GM19025 (cell line): ENCODE results near the gene AGPS.
"Not testable (repeated sequence)": the region's sequence is repeated elsewhere in the genome, so short reads cannot be mapped to it uniquely, and the experiment has no call there.

Experiments
- ATAC-seq: cut with Tn5 transposase; IDR thresholded peaks from one replicate; pipeline ENCODE4 v1.9.1; 2021; ENCODE audit warnings: mild to moderate bottlenecking, low read depth, moderate library complexity; ENCODE audit not compliant: unreplicated experiment

AGPS gene

GRCh38 chr2:177465400-177466138 lies 73.0 kb downstream of the AGPS start:
- no peak for ATAC-seq

- ATAC-seq, result no peak
Measured at GRCh38 chr2:177466337-177467195, 74.0 kb downstream of the AGPS start.

GRCh38 chr2:177467646-177468045 lies 75.1 kb downstream of the AGPS start:
- ATAC-seq, result no peak

DNA sequence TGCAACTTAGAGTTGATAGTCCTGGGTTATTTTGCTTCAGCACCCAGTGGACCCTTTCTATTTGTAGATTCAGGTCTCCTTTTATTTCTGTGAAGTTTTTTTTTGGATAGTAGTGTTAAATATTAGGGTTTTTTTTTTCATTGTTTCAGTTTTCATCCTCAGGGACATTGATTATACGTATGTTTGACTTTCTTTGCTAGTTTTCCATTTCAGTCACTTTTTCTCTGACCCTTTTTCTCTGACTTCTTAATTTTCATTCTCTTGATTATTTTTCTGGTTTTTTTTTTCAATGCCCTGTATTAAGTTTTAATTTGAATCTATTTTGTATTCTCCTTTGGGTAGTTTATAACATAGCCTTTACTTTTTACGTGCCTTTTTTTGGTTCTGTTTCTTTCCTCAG lies 79.4 kb downstream of the AGPS start:
- no peak for ATAC-seq

DNA sequence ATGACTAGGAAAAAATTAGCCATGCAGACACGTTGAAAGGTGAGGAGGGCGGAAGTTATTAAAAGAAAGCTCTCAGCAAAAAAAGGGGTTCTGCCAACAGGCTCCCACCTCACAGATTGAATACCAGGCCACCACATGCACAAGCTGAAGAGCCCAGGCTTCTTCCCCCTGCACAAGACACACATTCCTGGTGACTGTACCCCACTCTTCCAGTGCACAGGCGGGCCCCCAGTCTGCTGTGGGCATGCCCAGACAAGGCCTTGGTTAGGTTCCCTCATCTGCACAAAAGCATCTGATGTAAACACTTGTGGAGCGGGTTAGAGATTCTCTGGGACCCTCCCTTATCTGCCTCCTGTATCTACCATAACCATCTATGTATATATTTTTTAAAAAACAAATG lies 81.7 kb downstream of the AGPS start:
- no peak for ATAC-seq

DNA sequence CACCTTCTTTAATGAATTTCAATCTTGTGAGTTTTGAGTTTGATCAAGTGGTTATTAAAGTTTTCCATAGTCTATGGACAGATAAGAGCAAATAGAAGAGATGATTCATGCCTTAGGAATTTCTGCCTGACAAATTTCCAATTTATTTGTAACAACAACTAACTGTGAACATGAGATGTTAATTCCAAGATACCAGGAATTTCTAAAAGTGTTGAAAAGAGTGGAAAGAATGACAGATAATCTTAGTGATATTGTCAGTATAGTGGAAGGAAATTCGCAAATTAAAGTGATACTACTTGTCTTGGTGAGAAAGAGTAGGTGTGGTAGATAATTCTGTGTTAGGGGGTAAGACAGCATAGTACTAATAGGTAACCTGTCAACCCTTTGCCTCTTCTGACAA lies 82.4 kb downstream of the AGPS start:
- ATAC-seq, result no peak

DNA sequence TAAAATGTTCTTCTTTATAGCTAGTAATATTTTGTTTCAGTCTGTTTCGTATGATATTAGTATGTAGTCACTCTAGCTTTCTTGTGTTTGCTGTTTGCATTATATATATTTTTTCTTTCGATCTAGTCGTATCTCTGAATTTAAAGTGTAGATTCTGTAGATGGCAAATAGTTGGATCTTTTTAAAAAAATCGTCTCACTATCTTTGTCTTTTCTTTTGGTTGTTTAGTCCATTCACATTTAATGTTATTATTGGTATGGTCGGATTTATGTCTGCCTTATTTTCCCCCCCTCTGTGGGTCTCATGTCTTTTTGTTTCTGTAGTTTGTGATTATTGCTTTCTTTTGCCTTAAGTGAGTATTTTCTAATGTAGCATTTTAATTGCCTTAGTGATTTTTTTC lies 84.3 kb downstream of the AGPS start:
- no peak for ATAC-seq

GRCh38 chr2:177478029-177478428 lies 85.5 kb downstream of the AGPS start:
- no peak for ATAC-seq

DNA sequence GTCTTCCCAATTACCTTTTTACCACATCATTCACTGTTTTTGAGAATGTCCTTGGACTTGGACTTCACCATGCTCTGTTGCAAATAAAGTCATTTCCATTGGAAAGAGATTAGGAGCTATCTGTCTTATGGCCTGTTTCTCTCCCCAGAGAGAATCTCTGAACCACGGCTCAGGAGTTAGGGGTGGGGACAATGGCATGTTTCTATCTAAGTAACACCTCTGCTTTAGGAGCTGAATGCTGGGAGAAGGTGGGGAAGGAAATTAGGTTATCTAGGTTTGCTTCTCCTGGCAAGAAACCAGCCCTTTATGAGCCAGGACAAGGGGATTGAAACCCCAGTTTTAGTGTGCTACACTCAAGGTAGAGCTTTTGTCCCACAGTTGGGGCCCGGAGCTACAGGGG lies 86.3 kb downstream of the AGPS start:
- no peak for ATAC-seq

GRCh38 chr2:177482195-177482594 lies 89.6 kb downstream of the AGPS start:
- ATAC-seq, result no peak

- no peak for ATAC-seq
Measured at GRCh38 chr2:177483531-177483930, 91.0 kb downstream of the AGPS start.

- ATAC-seq, result no peak
Measured at GRCh38 chr2:177484180-177484795, 91.7 kb downstream of the AGPS start.

DNA sequence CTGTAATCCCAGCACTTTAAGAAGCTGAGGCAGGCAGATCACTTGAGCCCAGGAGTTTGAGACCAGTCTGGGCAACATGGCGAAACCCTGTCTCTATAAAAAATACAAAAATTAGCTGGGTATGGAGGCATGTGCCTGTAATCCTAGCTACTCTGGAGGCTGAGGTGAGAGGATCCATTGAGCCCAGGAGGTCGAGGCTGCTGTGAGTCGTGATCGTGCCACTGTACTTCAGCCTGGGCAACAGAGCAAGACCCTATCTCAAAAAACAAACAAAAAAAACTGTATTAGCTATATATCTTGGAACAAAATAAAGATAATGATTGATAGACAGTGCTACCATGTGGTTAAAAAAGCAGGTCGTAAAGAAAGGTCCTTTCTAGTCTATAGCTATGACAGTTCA lies 93.1 kb downstream of the AGPS start:
- ATAC-seq, result not testable (repeated sequence)

- ATAC-seq, result no peak
Measured at GRCh38 chr2:177489719-177490301, 97.2 kb downstream of the AGPS start.

- no peak for ATAC-seq
Measured at GRCh38 chr2:177495945-177496344, 103.4 kb downstream of the AGPS start.

DNA sequence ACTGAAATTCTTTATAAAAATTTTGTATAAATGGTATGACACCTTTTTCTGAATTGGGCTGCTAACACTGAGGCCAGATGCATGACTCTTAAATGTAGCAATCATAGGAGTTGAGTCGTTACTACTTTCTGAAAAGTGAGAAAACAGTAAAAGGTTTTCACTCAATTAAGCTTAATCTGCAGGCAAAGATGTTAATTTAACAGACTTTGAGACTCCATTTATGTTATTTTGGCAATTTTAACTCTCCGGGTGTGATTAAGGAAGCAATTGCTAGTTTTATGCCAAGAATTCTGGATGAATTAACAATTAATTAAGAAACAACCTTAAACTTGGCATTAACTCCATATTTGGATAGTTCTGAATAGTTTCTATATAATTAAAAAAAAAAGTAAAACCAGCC lies 104.3 kb downstream of the AGPS start:
- ATAC-seq, result no peak

DNA sequence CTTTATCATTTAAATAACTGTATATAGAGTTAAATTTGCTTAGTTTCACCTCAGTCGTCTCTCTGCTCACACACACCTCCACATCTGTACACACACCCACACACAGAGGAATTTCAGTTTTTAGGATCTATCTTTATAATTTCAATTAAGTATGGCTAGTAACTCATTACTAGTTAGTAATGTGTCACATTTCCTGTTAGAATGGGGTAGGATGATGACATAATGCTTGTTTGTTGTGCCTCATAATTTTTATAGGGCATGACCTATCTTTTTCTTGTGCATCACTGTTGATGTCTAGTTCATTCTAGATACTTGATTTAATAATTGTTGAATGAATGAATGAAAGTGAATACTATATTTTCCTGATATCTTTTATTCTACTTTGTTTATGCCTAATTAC lies 108.6 kb downstream of the AGPS start:
- ATAC-seq, result no peak

GRCh38 chr2:177506505-177506904 lies 113.9 kb downstream of the AGPS start:
- no peak for ATAC-seq

GRCh38 chr2:177506998-177507397 lies 114.4 kb downstream of the AGPS start:
- ATAC-seq, result no peak

DNA sequence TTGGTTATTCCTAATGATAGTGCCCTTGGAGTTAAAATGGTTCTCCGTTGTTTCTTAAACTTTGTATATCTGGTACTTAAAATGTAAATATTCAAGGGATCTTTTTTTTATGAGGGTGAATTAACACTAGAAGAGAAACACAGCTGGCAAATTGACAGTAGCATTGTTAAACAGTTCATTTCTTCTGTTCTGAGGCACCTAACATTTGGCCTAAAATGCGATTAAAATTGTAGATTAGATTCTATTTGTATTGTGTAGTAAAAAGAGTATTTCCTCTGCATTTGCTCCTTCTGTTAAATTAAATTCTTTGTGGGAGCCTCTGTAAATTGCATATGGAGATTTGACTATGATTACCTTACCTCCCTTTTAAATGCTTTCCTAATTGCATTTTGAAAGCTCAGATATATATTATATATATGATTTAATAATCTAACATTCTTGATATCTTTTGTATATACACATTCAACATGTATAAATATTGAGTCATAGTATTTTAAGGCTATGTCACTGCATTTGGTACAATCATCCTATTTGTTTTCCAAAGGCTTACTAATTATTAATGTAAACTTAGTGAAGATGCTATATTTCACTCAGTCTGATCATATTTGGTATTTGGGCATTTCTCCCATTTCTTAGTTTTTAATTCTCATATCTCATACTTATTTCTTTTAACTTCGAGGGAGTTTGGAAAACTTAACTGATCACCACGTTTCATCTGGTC lies 124.4 kb downstream of the AGPS start:
- no peak for ATAC-seq
